ENCODE results near the gene ZAR1L. TPM values are rescaled to one million over a fixed set of nuclear protein-coding genes. Genes with fewer than 3 reads are reported as not detected.

The ZAR1L gene
- total and polyA plus RNA-seq, 9 of the 15 experiments (the other 6 are each of a cell fraction or from before 2014, with no cell fraction given), result not detected

DNA sequence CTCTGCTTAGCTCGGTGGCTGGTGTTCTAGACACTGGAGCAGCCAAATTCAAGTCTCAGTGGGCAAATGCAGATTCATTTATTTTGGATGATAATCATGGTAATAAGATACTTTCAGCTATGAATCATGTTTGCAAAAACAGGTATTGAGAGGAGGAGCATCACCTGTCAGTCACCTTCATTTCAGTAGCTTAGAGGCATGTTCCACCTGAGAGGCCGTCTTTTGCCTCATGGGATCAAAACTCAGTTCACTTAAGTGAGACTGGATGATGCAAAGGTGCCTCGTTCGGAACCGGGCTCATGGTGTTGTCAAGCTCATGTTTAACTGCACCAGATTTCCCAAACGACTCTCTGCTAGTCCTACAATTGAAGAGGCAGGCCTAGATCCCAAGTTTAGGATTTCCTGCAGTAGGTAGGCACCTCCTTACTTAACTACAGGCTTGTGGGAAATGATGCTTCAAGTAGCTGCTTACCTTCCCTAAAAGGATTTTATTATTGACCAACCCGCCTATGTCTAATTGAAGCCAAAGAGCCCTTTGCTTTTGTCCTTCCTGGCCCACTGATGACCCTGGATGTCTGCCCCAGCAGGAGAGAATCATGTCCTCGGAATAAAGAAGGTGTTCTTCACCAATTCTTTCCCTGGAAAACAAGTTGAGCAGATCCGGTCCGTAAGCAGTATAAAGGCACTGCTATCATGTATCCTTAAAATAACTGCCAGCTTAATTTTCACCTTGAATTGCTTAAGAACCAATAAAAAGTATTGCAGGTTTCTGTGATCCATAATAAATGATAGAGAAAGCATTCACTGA lies 60.0 kb downstream of the ZAR1L start (continued):
- TF ChIP-seq ZNF311 (CRISPR knock-in tag; IDR thresholded peaks at IDR 0.05) (no peak), YBX1 (IDR thresholded peaks at IDR 0.05) (no peak), MYBL2 (IDR thresholded peaks at IDR 0.05; ENCODE audit: low read depth) (no peak), MYBL2 (CRISPR knock-in tag; IDR thresholded peaks at IDR 0.05; ENCODE audit: borderline replicate concordance) (no peak), SRSF3 (IDR thresholded peaks at IDR 0.05; ENCODE audit: insufficient read depth, low read length) (no peak), CREB1 (IDR thresholded peaks at IDR 0.05) (no peak), CREB1 (CRISPR knock-in tag; IDR thresholded peaks at IDR 0.05) (no peak), ZNF274 (IDR thresholded peaks at IDR 0.05; ENCODE audit: borderline replicate concordance, low read depth, low read length) (no peak), TOE1 (IDR thresholded peaks at IDR 0.05; ENCODE audit: borderline replicate concordance) (no peak), TOE1 (CRISPR knock-in tag; IDR thresholded peaks at IDR 0.05; ENCODE audit: borderline replicate concordance, low read depth) (no peak)
- TF ChIP-seq, protein P1, sequence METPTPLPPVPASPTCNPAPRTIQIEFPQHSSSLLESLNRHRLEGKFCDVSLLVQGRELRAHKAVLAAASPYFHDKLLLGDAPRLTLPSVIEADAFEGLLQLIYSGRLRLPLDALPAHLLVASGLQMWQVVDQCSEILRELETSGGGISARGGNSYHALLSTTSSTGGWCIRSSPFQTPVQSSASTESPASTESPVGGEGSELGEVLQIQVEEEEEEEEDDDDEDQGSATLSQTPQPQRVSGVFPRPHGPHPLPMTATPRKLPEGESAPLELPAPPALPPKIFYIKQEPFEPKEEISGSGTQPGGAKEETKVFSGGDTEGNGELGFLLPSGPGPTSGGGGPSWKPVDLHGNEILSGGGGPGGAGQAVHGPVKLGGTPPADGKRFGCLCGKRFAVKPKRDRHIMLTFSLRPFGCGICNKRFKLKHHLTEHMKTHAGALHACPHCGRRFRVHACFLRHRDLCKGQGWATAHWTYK (CRISPR knock-in tag; IDR thresholded peaks at IDR 0.05), result no peak

Data from K562 (cell line).